Measurements from ENCODE around the gene ST6GAL1. TPM values are rescaled to one million over a fixed set of nuclear protein-coding genes. Genes with fewer than 3 reads are reported as not detected.
A peak's percentile ranks its signal among the peaks of the same experiment; 100 is the strongest.
"Not testable (repeated sequence)": the region's sequence is repeated elsewhere in the genome, so short reads cannot be mapped to it uniquely, and the experiment has no call there.

ST6GAL1 gene
- total RNA-seq, 1 donor from 2014 or later, result 15.8 TPM

DNA sequence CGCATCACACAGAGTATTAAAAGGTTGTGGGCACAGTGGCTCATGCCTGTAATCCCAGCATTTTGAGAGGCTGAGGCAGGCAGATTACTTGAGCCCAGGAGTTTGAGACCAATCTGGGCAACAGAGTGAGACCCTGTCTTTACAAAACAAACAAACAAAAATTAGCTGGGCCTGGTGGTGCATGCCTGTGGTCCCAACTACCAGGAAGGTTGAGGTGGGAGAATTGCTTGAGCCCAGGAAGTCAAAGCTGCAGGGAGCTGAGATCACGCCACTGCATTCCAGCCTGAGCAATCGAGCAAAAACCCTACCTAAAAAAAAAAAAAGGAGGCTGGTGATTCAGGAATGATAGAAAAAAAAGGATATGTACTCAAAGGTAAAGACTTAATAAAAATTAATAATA is 28.2 kb upstream of the ST6GAL1 start:
- peaks cover 2% of the 10 kb centered on the region for H3K9me3 Mint-ChIP-seq (ENCODE audit: unreplicated experiment)
- no peak overlapping the region for H3K9ac ChIP-seq (ENCODE audit: low read length)
- H3K4me1 ChIP-seq (ENCODE audit: insufficient read depth, low read length), result peaks cover 3% of the 10 kb centered on the region
- no peaks in the 10 kb centered on the region for H3K36me3 ChIP-seq (ENCODE audit: insufficient read depth, low read length)
- H4K20me1 ChIP-seq (ENCODE audit: insufficient read depth, low read length), result no peaks in the 10 kb centered on the region
- no peak overlapping the region for H2AFZ ChIP-seq (ENCODE audit: low read depth, low read length)
- no peak overlapping the region for H3K4me3 ChIP-seq (ENCODE audit: insufficient read depth, low read depth, low read length)
- no peaks in the 10 kb centered on the region for H3K79me2 ChIP-seq (ENCODE audit: insufficient read depth, low read length)
- peaks cover 2% of the 10 kb centered on the region for H3K27me3 ChIP-seq (ENCODE audit: insufficient read depth, low read length)
- peak overlapping the region; percentile 26 for H3K27ac ChIP-seq (ENCODE audit: low read depth, low read length)
- no peak for TF ChIP-seq EZH2 (IDR thresholded peaks at IDR 0.05; ENCODE audit: insufficient read depth, low read length)
- TF ChIP-seq, protein P1, sequence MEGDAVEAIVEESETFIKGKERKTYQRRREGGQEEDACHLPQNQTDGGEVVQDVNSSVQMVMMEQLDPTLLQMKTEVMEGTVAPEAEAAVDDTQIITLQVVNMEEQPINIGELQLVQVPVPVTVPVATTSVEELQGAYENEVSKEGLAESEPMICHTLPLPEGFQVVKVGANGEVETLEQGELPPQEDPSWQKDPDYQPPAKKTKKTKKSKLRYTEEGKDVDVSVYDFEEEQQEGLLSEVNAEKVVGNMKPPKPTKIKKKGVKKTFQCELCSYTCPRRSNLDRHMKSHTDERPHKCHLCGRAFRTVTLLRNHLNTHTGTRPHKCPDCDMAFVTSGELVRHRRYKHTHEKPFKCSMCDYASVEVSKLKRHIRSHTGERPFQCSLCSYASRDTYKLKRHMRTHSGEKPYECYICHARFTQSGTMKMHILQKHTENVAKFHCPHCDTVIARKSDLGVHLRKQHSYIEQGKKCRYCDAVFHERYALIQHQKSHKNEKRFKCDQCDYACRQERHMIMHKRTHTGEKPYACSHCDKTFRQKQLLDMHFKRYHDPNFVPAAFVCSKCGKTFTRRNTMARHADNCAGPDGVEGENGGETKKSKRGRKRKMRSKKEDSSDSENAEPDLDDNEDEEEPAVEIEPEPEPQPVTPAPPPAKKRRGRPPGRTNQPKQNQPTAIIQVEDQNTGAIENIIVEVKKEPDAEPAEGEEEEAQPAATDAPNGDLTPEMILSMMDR (IDR thresholded peaks at IDR 0.05; ENCODE audit: insufficient read depth, low read depth, low read length), result no peak
- no peaks in the 10 kb centered on the region for H3K36me3 Mint-ChIP-seq (ENCODE audit: low read depth, unreplicated experiment)
- no peaks in the 10 kb centered on the region for H3K9me3 ChIP-seq (ENCODE audit: insufficient read depth, low read depth, low read length)
- peaks cover 16% of the 10 kb centered on the region for H3K4me1 Mint-ChIP-seq (ENCODE audit: low read depth, unreplicated experiment)
- FAIRE-seq, result no peak
- peaks cover 2% of the 10 kb centered on the region for H3K27me3 Mint-ChIP-seq (ENCODE audit: low read depth, unreplicated experiment)
- H3K4me3 Mint-ChIP-seq (ENCODE audit: unreplicated experiment), result no peak overlapping the region
- peak overlapping the region; percentile 79 for H3K27ac Mint-ChIP-seq (ENCODE audit: unreplicated experiment)
- H3K4me2 ChIP-seq (ENCODE audit: low read length), result no peak overlapping the region
- DNase-seq (ENCODE audit: low read depth), result peak; percentile 34

DNA sequence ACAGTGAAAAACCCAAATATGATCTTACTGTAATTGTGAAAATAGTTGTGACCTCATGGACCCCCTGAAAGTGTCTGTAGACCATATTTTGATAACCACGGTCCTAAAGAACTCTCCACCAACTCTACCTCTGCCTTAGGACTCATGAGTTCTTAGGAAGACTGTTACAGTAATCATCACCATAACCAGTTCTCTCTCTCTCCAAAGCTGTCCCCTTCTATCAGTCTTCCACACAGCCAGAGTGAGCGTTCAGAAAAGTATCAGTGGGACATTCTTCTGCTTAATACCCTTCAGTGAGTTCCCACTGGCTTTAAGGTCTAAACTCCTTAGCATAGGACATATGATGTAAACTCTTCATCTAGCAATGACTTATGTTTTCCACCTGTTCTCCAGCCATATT is 27.6 kb upstream of the ST6GAL1 start:
- TF ChIP-seq EZH2 (IDR thresholded peaks at IDR 0.05; ENCODE audit: insufficient read depth, low read length), result no peak
- TF ChIP-seq, protein P1 (IDR thresholded peaks at IDR 0.05; ENCODE audit: insufficient read depth, low read depth, low read length), result no peak
- Histone ChIP-seq H3K79me2 (ENCODE audit: insufficient read depth, low read length) (no peaks in the 10 kb centered on the region), H4K20me1 (ENCODE audit: insufficient read depth, low read length) (no peaks in the 10 kb centered on the region), H3K4me1 (ENCODE audit: insufficient read depth, low read length) (peaks cover 3% of the 10 kb centered on the region), H3K27me3 (ENCODE audit: insufficient read depth, low read length) (peaks cover 2% of the 10 kb centered on the region), H2AFZ (ENCODE audit: low read depth, low read length) (no peak overlapping the region), H3K9ac (ENCODE audit: low read length) (no peak overlapping the region), H3K27ac (ENCODE audit: low read depth, low read length) (no peak overlapping the region), H3K4me3 (ENCODE audit: insufficient read depth, low read depth, low read length) (no peak overlapping the region), H3K4me2 (ENCODE audit: low read length) (no peak overlapping the region), H3K36me3 (ENCODE audit: insufficient read depth, low read length) (no peaks in the 10 kb centered on the region), H3K9me3 (ENCODE audit: insufficient read depth, low read depth, low read length) (no peaks in the 10 kb centered on the region)
- DNase-seq (ENCODE audit: low read depth) (no peak), FAIRE-seq (no peak)
- H3K27me3 Mint-ChIP-seq (ENCODE audit: low read depth, unreplicated experiment), result peaks cover 5% of the 10 kb centered on the region
- H3K36me3 Mint-ChIP-seq (ENCODE audit: low read depth, unreplicated experiment), result no peaks in the 10 kb centered on the region
- peaks cover 16% of the 10 kb centered on the region for H3K4me1 Mint-ChIP-seq (ENCODE audit: low read depth, unreplicated experiment)
- H3K4me3 Mint-ChIP-seq (ENCODE audit: unreplicated experiment), result no peak overlapping the region
- peaks cover 5% of the 10 kb centered on the region for H3K9me3 Mint-ChIP-seq (ENCODE audit: unreplicated experiment)
- H3K27ac Mint-ChIP-seq (ENCODE audit: unreplicated experiment), result no peak overlapping the region

DNA sequence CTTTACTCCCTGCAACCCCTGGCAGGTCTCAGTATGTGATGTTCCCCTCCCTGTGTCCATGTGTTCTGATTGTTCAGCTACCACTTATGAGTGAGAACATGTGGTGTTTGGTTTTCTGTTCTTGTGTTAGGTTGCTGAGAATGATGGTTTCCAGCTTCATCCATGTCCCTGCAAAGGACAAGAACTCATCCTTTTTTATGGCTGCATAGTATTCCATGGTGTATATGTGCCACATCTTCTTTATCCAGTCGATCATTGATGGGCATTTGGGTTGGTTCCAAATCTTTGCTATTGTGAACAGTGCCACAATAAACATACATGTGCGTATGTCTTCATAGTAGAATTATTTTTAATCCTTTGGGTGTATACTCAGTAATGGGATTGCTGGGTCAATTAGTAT is 26.6 kb upstream of the ST6GAL1 start:
- H3K4me1 Mint-ChIP-seq (ENCODE audit: low read depth, unreplicated experiment), result peaks cover 16% of the 10 kb centered on the region
- not testable (repeated sequence) for H3K4me1 ChIP-seq (ENCODE audit: insufficient read depth, low read length); H3K79me2 ChIP-seq (ENCODE audit: insufficient read depth, low read length); H2AFZ ChIP-seq (ENCODE audit: low read depth, low read length); H3K4me2 ChIP-seq (ENCODE audit: low read length); H3K27ac ChIP-seq (ENCODE audit: low read depth, low read length); H3K36me3 ChIP-seq (ENCODE audit: insufficient read depth, low read length); H3K4me3 Mint-ChIP-seq (ENCODE audit: unreplicated experiment); H3K36me3 Mint-ChIP-seq (ENCODE audit: low read depth, unreplicated experiment); FAIRE-seq; H3K27me3 ChIP-seq (ENCODE audit: insufficient read depth, low read length); DNase-seq (ENCODE audit: low read depth); H4K20me1 ChIP-seq (ENCODE audit: insufficient read depth, low read length); H3K9me3 Mint-ChIP-seq (ENCODE audit: unreplicated experiment); H3K27ac Mint-ChIP-seq (ENCODE audit: unreplicated experiment); H3K27me3 Mint-ChIP-seq (ENCODE audit: low read depth, unreplicated experiment); H3K9me3 ChIP-seq (ENCODE audit: insufficient read depth, low read depth, low read length); H3K4me3 ChIP-seq (ENCODE audit: insufficient read depth, low read depth, low read length); H3K9ac ChIP-seq (ENCODE audit: low read length)

DNA sequence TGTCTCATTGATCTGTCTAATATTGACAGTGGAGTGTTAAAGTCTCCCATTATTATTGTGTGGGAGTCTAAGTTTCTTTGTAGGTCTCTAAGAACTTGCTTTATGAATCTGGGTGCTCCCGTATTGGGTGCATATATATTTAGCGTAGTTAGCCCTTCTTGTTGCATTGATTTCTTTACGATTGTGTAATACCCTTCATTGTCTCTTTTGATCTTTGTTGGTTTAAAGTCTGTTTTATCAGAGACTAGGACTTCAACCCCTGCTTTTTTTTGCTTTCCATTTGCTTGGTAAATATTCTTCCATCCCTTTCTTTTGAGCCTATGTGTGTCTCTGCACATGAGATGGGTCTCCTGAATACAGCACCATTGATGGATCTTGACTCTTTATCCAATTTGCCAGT is 23.3 kb upstream of the ST6GAL1 start:
- not testable (repeated sequence) for H3K9me3 ChIP-seq (ENCODE audit: insufficient read depth, low read depth, low read length); H3K27ac ChIP-seq (ENCODE audit: low read depth, low read length); H3K27me3 Mint-ChIP-seq (ENCODE audit: low read depth, unreplicated experiment); H3K27ac Mint-ChIP-seq (ENCODE audit: unreplicated experiment); H3K4me1 Mint-ChIP-seq (ENCODE audit: low read depth, unreplicated experiment); H3K9me3 Mint-ChIP-seq (ENCODE audit: unreplicated experiment); FAIRE-seq; H4K20me1 ChIP-seq (ENCODE audit: insufficient read depth, low read length); H2AFZ ChIP-seq (ENCODE audit: low read depth, low read length); H3K9ac ChIP-seq (ENCODE audit: low read length); H3K4me1 ChIP-seq (ENCODE audit: insufficient read depth, low read length); H3K36me3 Mint-ChIP-seq (ENCODE audit: low read depth, unreplicated experiment); DNase-seq (ENCODE audit: low read depth); H3K4me3 ChIP-seq (ENCODE audit: insufficient read depth, low read depth, low read length); H3K4me3 Mint-ChIP-seq (ENCODE audit: unreplicated experiment); H3K27me3 ChIP-seq (ENCODE audit: insufficient read depth, low read length); H3K79me2 ChIP-seq (ENCODE audit: insufficient read depth, low read length); H3K4me2 ChIP-seq (ENCODE audit: low read length); H3K36me3 ChIP-seq (ENCODE audit: insufficient read depth, low read length)

All from astrocyte (in vitro differentiated cells and primary cell).